ENCODE results near the gene DLG2.
A peak's percentile ranks its signal among the peaks of the same experiment; 100 is the strongest.
"Not testable (repeated sequence)": the region's sequence is repeated elsewhere in the genome, so short reads cannot be mapped to it uniquely, and the experiment has no call there.

The DLG2 gene

GRCh38 chr11:85634747-85635146 is 7.6 kb upstream of the DLG2 start:
- DNase-seq (ENCODE audit: low read depth, low spot score): no peak
- Histone ChIP-seq H3K36me3 (ENCODE audit: control insufficient read depth, insufficient read depth, low read length) (no peaks in the 10 kb centered on the region; the same call in 1 of the 2 replicates), H3K27me3 (ENCODE audit: control insufficient read depth, insufficient read depth, low read length) (no peaks in the 10 kb centered on the region), H3K9me3 (ENCODE audit: control insufficient read depth, insufficient read depth, low read length) (no peaks in the 10 kb centered on the region), H3K4me1 (ENCODE audit: control insufficient read depth, insufficient read depth, low read length) (no peaks in the 10 kb centered on the region), H3K4me3 (ENCODE audit: low read length) (no peak overlapping the region), H3K27ac (ENCODE audit: low read length) (no peak overlapping the region)
- WGBS (ENCODE audit: insufficient coverage, insufficient read length): no CpG with 5 or more reads among the region's 3 CpGs

- H3K36me3 ChIP-seq (ENCODE audit: control insufficient read depth, insufficient read depth, low read length): no peaks in the 10 kb centered on the region
- no CpG with 5 or more reads among the region's 13 CpGs for WGBS (ENCODE audit: insufficient coverage, insufficient read length)
- H3K27ac ChIP-seq (ENCODE audit: low read length): no peak overlapping the region
- DNase-seq (ENCODE audit: low read depth, low spot score): no peak
- no peaks in the 10 kb centered on the region for H3K27me3 ChIP-seq (ENCODE audit: control insufficient read depth, insufficient read depth, low read length)
- H3K9me3 ChIP-seq (ENCODE audit: control insufficient read depth, insufficient read depth, low read length): no peaks in the 10 kb centered on the region
- no peaks in the 10 kb centered on the region for H3K4me1 ChIP-seq (ENCODE audit: control insufficient read depth, insufficient read depth, low read length)
- H3K4me3 ChIP-seq (ENCODE audit: low read length): peak overlapping the region; percentile 93
These were observed 1.7 kb upstream of the DLG2 start for GRCh38 chr11:85628771-85629341.

GRCh38 chr11:85627998-85628770 is 1.0 kb upstream of the DLG2 start, which contains the start of gene TMEM126B:
TMEM126B (plus strand) TSS chr11:85628593; CDS start chr11:85628608, 15 bp downstream.
- Histone ChIP-seq H3K4me1 (ENCODE audit: control insufficient read depth, insufficient read depth, low read length) (no peaks in the 10 kb centered on the region), H3K36me3 (ENCODE audit: control insufficient read depth, insufficient read depth, low read length) (no peaks in the 10 kb centered on the region), H3K4me3 (ENCODE audit: low read length) (peak within 1 kb of the TSS; percentile 93), H3K27me3 (ENCODE audit: control insufficient read depth, insufficient read depth, low read length) (no peaks in the 10 kb centered on the region), H3K27ac (ENCODE audit: low read length) (no peak within 1 kb of the TSS), H3K9me3 (ENCODE audit: control insufficient read depth, insufficient read depth, low read length) (no peaks in the 10 kb centered on the region)
- WGBS (ENCODE audit: insufficient coverage, insufficient read length): no CpG with 5 or more reads among the region's 41 CpGs
- peak; percentile 87 for DNase-seq (ENCODE audit: low read depth, low spot score)

DNA sequence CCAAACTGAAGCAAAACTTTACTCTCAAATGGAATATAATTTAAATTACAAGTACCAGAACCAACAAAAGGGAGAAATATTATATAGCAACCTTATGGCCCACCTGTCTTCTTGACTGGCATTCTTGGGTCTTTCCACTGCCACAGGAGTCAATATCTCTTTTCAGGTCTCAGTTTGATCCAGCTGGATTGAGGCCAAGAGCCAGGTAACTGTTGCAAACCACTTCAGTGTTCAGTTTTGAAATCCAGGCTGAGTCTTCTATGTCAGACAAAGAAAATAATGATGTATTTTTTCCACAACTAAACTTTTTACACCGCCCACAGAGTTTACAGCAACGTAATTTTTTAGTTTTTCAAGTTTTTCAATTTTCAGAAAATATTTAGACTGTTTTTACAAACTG is 648 bp downstream of the DLG2 start:
- H3K9me3 ChIP-seq (ENCODE audit: control insufficient read depth, insufficient read depth, low read length): no peaks in the 10 kb centered on the region
- no peaks in the 10 kb centered on the region for H3K4me1 ChIP-seq (ENCODE audit: control insufficient read depth, insufficient read depth, low read length)
- H3K4me3 ChIP-seq (ENCODE audit: low read length): no peak overlapping the region
- no peak for DNase-seq (ENCODE audit: low read depth, low spot score)
- no peak overlapping the region for H3K27ac ChIP-seq (ENCODE audit: low read length)
- 100% methylated on average over 2 of the region's 2 CpGs for WGBS (ENCODE audit: insufficient coverage, insufficient read length)
- H3K27me3 ChIP-seq (ENCODE audit: control insufficient read depth, insufficient read depth, low read length): no peaks in the 10 kb centered on the region
- no peaks in the 10 kb centered on the region for H3K36me3 ChIP-seq (ENCODE audit: control insufficient read depth, insufficient read depth, low read length)

- Histone ChIP-seq H3K36me3 (ENCODE audit: control insufficient read depth, insufficient read depth, low read length) (no peaks in the 10 kb centered on the region), H3K4me1 (ENCODE audit: control insufficient read depth, insufficient read depth, low read length) (no peaks in the 10 kb centered on the region), H3K4me3 (ENCODE audit: low read length) (no peak overlapping the region), H3K27ac (ENCODE audit: low read length) (no peak overlapping the region), H3K9me3 (ENCODE audit: control insufficient read depth, insufficient read depth, low read length) (no peaks in the 10 kb centered on the region), H3K27me3 (ENCODE audit: control insufficient read depth, insufficient read depth, low read length) (no peaks in the 10 kb centered on the region)
- no CpG with 5 or more reads among the region's 3 CpGs for WGBS (ENCODE audit: insufficient coverage, insufficient read length)
- DNase-seq (ENCODE audit: low read depth, low spot score): no peak
These were observed 6.9 kb downstream of the DLG2 start for GRCh38 chr11:85620256-85620655.

GRCh38 chr11:85619499-85619898 is 7.6 kb downstream of the DLG2 start:
- H3K9me3 ChIP-seq (ENCODE audit: control insufficient read depth, insufficient read depth, low read length): no peaks in the 10 kb centered on the region

GRCh38 chr11:85611643-85612042 is 15.5 kb downstream of the DLG2 start:
- H3K9me3 ChIP-seq (ENCODE audit: control insufficient read depth, insufficient read depth, low read length); H3K36me3 ChIP-seq (ENCODE audit: control insufficient read depth, insufficient read depth, low read length); DNase-seq (ENCODE audit: low read depth, low spot score); H3K4me3 ChIP-seq (ENCODE audit: low read length); H3K27ac ChIP-seq (ENCODE audit: low read length); H3K4me1 ChIP-seq (ENCODE audit: control insufficient read depth, insufficient read depth, low read length); H3K27me3 ChIP-seq (ENCODE audit: control insufficient read depth, insufficient read depth, low read length): not testable (repeated sequence)
- WGBS (ENCODE audit: insufficient coverage, insufficient read length): no CpG with 5 or more reads among the region's 2 CpGs

More at GRCh38 chr11:85619499-85619898, 7.6 kb downstream of the DLG2 start:
- no peak overlapping the region for H3K27ac ChIP-seq (ENCODE audit: low read length)
- no peak for DNase-seq (ENCODE audit: low read depth, low spot score)
- H3K36me3 ChIP-seq (ENCODE audit: control insufficient read depth, insufficient read depth, low read length): no peaks in the 10 kb centered on the region
- no peak overlapping the region for H3K4me3 ChIP-seq (ENCODE audit: low read length)
- no CpG with 5 or more reads among the region's 6 CpGs for WGBS (ENCODE audit: insufficient coverage, insufficient read length)
- H3K27me3 ChIP-seq (ENCODE audit: control insufficient read depth, insufficient read depth, low read length): no peaks in the 10 kb centered on the region
- no peaks in the 10 kb centered on the region for H3K4me1 ChIP-seq (ENCODE audit: control insufficient read depth, insufficient read depth, low read length)

- not testable (repeated sequence) for DNase-seq (ENCODE audit: low read depth, low spot score); H3K27ac ChIP-seq (ENCODE audit: low read length); H3K9me3 ChIP-seq (ENCODE audit: control insufficient read depth, insufficient read depth, low read length); H3K4me3 ChIP-seq (ENCODE audit: low read length); H3K4me1 ChIP-seq (ENCODE audit: control insufficient read depth, insufficient read depth, low read length); H3K36me3 ChIP-seq (ENCODE audit: control insufficient read depth, insufficient read depth, low read length); H3K27me3 ChIP-seq (ENCODE audit: control insufficient read depth, insufficient read depth, low read length)
- WGBS (ENCODE audit: insufficient coverage, insufficient read length): no CpG with 5 or more reads among the region's 2 CpGs
These were observed 17.9 kb downstream of the DLG2 start for GRCh38 chr11:85609286-85609685.

DNA sequence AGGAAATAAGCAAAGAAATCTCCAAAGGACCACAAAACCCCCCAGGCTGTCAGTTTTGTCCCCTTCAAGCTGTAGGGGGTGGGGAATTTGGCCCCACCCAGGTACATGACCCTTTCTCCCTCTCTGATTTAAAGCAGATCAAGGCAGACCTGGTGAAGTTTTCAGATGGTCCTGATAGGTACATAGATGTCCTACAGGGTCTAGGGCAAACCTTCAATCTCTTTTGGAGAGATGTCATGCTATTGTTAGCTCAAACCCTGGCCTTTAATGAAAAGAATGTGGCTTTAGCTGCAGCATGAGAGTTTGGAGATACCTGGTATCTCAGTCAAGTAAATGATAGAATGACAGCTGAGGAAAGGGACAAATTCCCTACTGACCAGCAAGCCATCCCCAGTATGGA is 18.5 kb downstream of the DLG2 start:
- H3K4me1 ChIP-seq (ENCODE audit: control insufficient read depth, insufficient read depth, low read length); H3K27me3 ChIP-seq (ENCODE audit: control insufficient read depth, insufficient read depth, low read length); H3K27ac ChIP-seq (ENCODE audit: low read length); H3K4me3 ChIP-seq (ENCODE audit: low read length); H3K9me3 ChIP-seq (ENCODE audit: control insufficient read depth, insufficient read depth, low read length); H3K36me3 ChIP-seq (ENCODE audit: control insufficient read depth, insufficient read depth, low read length); DNase-seq (ENCODE audit: low read depth, low spot score): not testable (repeated sequence)

DNA sequence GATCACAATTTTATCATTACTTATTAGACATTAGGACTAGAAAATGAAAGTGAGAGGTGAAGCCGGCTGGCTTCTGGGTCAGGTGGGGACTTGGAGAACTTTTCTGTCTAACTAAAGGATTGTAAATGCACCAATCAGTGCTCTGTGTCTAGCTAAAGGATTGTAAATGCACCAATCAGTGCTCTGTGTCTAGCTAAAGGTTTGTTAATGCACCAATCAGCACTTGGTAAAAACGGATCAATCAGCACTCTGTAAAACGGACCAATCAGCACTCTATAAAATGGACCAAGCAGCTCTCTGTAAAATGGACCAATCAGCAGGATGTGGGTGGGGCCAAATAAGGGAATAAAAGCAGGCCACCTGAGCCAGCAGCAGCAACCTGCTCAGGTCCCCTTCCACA is 20.9 kb downstream of the DLG2 start:
- not testable (repeated sequence) for H3K36me3 ChIP-seq (ENCODE audit: control insufficient read depth, insufficient read depth, low read length); H3K27me3 ChIP-seq (ENCODE audit: control insufficient read depth, insufficient read depth, low read length); DNase-seq (ENCODE audit: low read depth, low spot score); H3K27ac ChIP-seq (ENCODE audit: low read length); H3K9me3 ChIP-seq (ENCODE audit: control insufficient read depth, insufficient read depth, low read length); H3K4me1 ChIP-seq (ENCODE audit: control insufficient read depth, insufficient read depth, low read length); H3K4me3 ChIP-seq (ENCODE audit: low read length)
- WGBS (ENCODE audit: insufficient coverage, insufficient read length): no CpG with 5 or more reads among the region's 3 CpGs

DNA sequence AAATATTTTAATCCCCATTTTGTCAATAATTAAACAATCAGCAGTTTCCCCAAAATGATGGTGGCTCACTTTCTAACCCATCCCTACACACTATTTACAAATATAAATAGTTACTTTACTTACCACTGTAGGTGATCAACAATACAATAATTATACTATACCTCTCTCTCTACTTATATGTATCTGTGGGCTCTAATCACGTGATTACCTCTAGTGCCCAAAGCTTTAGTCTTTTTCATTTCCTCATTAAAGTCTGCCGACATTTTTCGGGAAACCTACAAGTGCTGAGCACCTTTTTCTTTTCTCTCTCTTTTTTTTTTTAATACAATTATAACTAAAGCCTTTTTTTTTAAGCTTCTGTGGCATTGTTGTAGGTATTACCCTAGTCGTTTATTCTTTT is 23.9 kb downstream of the DLG2 start:
- no peaks in the 10 kb centered on the region for H3K4me1 ChIP-seq (ENCODE audit: control insufficient read depth, insufficient read depth, low read length)
- no peaks in the 10 kb centered on the region for H3K9me3 ChIP-seq (ENCODE audit: control insufficient read depth, insufficient read depth, low read length)
- no peaks in the 10 kb centered on the region for H3K27me3 ChIP-seq (ENCODE audit: control insufficient read depth, insufficient read depth, low read length)
- H3K36me3 ChIP-seq (ENCODE audit: control insufficient read depth, insufficient read depth, low read length): no peaks in the 10 kb centered on the region
- no CpG with 5 or more reads among the region's 4 CpGs for WGBS (ENCODE audit: insufficient coverage, insufficient read length)
- H3K4me3 ChIP-seq (ENCODE audit: low read length): no peak overlapping the region
- no peak for DNase-seq (ENCODE audit: low read depth, low spot score)
- no peak overlapping the region for H3K27ac ChIP-seq (ENCODE audit: low read length)

Data from iPS DF 6.9 (cell line).